HG02798 (cell line): Measurements from ENCODE around the gene TP63.

Source experiments
- ATAC-seq: cut with Tn5 transposase; IDR thresholded peaks from one replicate; pipeline ENCODE4 v1.9.1; 2021; ENCODE audit warnings: mild to moderate bottlenecking; ENCODE audit not compliant: unreplicated experiment, poor library complexity

Gene TP63

DNA sequence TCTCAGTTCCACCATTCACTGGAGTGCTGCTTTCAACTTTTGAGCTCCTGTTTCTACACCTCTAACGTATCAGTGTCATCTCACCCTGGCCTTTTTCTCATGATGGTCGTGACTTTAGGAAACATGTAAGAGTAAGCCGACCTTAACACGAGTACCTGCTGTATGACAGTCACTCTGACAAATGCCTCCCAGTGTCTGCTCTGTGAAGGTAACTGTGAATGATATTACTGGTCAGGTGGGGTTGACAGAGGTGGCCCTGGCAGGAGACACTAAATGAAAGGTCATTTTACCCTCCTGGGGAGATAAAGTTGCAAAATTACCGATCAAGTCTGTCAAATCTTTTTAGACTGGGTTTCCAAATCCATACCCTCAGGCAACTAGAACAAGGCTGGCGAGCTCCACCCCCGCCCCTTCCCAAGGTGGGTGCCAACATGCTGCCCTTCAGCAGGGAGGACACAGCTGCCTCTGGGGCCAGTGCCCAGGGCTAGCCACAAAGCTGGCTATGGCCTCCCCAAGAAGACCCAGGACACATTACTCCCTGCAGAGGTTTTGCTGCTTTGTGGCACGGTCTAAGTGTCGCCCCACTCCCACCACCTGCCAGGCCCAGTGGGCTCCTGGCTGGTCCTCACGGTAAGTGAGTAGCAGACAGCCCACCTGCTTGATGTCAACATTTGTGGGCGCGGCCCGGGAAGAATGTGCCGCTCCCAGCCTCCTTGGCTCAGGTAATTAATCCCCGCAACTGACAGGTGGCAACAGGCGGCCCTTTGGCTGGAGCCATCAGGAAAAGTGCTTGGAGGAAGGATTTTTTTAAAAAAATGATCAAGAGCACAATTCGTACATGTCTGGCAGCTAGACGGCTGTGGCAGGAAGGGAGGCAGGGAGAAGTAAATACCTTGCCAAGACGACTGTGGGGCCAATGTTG, 211.8 kb downstream of the TP63 start:
- no peak for ATAC-seq

DNA sequence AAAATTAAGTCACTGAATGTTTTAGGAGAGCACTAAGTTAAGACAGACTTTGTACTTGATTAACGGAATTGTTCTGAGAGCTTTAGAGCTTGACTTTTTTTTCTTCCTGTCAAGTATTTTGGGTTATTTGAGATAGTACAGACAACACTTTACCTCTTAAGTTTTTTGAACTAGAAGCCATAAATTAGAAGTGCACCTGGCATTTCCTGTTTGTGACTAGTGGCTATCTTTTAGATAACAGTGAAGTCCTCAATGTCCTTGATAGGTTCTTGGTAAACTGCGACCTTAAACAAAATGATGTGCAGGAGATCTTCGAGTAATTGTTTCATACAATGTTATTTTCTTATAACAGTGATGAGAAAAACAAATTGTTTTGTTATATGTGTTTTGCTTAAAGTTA, 213.9 kb downstream of the TP63 start:
- ATAC-seq, result no peak

DNA sequence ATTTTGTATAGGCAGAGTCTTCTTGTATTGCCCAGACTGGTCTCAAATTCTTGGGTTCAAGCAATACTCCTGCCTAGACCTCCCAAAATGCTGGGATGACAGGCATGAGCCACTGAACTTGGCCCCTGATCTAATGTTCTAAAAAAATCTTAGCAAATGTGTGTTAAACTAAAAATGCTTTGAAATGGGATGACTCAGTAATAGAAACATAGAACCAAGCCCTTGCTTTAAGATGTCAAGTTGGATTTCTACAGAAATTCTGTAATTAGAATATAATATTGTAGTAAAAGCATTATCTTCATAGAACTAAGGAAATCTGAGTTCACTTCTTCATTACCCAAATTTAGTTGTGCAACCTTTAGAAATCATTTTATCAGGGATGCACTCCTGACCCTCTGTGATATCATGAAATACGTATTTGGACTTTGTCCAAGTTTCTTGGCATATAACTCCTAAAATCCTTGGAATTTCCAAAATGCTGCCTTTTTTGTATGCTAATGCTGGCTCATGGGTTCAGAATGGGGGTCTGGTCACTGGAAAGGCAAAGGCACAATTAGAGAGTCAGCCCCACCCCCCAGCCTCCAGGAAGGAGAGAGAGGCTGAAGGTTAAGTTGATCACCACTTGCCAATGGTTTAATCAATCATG, 217.3 kb downstream of the TP63 start:
- no peak for ATAC-seq

DNA sequence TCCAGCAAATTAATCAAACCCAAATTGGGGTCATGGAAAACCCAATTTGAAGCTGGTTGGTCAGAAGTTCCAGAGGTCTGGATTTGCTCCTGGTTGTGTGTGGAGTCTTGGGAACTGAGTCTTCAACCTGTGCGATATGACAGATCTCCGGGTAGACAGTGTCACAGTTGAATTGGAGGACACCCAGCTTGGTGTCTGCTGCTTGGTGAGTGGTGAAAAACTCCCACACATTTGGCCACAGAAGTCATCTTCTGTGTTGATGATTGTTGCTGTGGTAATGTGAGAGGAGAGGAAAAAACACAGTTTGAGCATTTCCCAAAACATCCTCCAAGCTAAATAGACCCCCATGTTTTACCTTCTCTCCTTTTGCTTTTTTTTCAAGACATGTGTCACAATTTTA, 218.1 kb downstream of the TP63 start:
- ATAC-seq, result peak; percentile 40

DNA sequence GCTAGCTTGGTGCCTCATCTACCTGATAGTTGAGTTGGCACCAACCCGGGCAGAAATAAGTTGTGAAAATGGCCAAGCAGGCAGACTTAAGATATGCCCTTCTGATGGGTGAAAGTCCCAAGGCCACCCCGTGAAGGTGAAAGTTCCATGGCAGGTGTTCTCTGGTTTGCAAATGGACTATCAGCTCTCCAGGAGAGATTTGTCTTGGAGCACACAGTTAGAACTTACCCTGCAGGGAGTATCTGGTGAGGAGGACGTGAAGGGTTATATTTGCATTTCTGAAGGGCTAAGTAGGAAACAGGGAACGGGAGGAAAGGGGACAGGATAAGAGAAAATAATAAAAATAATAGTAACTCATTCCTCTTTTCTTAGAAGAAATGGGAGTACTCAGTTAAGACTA, 220.5 kb downstream of the TP63 start:
- ATAC-seq, result no peak

DNA sequence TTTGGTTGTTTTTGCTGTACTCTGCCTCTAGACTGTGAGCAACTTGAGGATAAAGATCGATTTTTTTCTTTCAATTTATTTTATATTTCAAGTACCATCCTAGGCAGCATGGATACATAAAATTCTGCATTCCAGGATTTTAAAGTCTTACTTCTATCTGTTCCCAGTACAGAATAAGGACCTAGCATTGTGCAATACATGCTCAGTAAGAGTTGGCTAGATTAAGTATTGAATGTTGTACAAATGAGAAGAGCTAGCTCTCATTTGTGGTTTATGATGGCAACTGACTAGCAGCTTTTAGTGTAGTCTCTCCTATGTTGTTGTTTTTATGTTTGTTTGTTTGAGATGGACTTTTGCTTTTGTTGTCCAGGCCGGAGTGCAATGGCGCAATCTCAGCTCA, 222.7 kb downstream of the TP63 start:
- ATAC-seq, result no peak

DNA sequence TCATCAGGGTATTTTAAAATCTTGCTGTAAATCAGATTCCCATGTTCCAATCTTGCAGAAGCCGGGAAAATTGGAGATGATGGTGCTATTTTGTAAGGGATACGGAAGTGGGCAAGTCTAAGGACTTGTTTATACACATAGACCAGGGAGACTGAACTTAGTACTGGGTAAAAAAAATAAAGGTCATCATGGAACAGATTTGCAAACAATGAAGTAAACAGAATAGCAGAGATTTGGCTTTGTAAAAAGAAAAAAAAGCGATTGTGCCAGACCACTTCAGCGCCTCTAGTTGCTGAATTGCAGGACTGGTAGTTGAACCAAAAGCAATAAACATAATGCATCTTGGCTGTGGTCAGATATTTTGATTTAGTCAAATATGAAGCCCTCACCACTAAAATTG, 229.1 kb downstream of the TP63 start:
- ATAC-seq, result no peak

DNA sequence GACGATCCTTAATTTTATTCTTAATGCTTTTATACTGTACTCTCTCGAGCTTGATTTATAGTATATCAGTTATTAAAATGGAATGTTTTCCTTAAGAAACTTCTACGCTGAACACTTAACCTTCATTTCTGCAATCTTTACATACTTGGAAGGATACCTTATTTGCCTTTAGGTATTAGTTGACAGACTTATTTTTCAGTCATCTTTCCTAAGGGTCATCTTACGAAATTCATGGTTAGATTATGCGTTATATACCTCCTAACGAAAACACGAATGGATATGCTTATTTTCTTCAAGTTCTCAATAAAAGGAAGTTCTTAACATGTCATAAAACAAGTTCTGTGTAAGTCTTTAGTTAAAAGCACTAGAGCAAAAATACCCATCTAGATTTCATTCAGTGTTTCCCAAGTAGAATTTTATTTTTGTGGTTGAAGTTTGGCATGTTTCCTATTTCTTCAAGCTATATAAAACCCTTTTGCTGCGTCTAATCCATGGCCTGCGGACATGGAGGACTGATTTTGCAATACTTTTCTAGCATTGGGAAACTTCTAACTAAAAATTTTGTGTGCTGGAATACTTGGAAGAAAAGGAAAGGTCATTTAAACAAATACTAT, 231.3 kb downstream of the TP63 start:
- ATAC-seq, result no peak

DNA sequence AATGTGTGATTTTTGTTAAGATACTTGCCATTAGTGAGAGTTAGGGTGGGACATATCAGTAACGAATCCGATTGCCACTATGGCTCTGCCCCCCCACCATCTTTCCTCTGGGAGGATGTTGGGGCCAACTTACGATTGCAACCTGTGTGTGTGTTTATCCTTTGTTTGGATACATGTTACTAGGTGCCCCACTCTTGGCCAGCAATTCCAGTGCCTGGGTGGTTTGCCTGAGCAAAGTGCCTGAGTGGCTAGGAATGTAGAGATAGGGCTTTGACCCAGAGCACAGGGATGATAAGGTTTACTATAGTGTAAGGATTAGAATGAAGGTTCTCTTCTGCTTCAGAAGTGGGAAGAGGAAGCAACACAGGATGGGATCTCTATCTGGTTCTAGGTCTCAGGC, 231.8 kb downstream of the TP63 start:
- ATAC-seq, result no peak

DNA sequence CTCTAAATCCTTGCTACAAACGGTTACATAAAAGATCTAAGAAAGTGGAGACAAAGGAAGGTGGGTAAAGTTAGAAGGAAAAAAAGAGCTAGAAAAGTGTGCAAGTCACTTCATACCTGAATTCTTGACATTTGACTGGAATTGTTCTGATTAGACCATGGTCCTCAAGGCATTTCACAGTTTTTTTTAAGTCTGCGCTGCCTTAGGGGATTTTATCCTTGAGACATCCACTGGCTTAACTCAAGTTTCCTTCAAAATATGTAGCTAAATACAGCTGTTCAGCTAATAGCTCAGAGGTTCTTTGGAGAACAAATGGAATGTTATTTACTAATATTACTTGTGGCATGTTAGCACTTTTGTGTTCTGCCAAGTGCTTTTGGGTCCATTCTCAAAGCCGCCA, 236.9 kb downstream of the TP63 start:
- ATAC-seq, result no peak

DNA sequence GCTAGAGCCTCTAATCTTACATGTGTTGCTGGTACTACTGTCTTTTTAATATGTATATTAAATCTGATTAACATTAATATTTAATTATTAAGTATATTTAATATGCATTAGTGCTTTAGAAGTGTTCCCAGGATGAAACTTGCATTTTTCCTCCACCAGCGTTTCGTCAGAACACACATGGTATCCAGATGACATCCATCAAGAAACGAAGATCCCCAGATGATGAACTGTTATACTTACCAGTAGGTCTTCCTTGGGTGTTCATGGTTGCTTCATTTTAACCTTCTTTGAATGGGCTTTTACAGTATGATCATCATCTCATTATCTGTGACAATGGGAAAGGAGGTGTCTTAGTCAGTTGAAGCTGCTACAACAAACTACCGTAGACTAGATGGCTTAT, 238.0 kb downstream of the TP63 start:
- no peak for ATAC-seq

DNA sequence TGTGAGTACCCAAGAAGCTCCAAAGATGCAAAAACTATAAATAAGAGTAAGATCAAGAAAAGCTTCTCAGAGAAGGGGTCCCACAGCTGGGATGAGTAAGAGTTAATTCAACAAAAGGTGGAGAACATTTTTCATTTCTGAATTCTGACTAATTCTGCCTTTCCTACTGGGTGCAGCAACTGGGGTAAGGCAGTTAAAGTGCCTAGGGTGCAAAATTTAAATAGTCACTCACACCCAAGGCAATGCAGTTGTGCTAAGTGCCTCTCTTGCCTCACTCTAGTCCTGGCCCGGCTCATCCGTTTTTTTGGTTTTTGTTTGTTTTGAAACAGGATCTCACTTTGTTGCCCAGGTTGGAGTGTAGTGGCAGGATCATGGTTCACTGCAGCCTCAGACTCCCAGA, 240.2 kb downstream of the TP63 start:
- no peak for ATAC-seq

DNA sequence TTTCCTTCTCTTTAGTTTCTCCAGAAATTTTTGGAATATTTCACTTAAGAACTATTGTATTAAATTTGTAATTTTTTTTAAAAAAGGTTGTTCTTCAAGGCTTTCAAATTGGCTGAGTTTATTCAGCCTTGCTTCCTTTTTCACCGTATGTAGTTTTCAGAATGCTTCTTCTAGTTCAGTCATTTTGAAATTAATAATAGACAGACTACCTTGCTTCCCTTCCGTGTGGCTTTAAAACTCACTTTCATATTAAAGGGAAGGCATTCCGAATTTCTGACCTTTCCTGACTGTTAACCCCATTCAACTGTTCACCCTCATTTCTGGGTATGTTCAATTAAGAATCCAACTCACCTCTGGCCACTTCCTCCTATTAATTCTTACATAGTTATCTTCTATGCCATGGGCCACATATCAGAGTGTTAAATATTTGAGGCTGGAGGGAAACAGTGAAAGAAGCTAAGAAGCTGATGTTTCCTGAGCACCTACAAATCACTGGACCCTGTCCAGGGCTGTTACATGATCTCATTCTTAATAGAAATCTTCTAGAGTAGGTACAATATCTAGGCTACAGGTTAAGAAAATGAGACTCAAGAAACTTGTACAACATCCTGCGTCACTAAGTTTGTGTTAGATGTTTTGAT, 252.0 kb downstream of the TP63 start:
- ATAC-seq, result no peak

DNA sequence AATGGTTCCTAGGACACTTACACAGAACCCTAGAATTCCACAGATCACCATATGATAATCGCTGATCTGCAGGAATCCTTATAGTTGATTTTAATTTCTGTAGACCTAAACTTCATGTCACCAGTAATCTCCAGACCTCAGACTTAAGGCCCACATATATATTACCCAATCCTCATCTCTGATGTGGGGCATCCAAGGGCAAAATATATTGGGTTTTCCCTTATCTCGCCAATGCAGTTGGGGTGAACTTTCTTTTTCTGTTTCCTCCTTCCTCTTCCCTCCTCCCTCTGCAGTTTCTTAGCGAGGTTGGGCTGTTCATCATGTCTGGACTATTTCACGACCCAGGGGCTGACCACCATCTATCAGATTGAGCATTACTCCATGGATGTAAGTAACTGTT, 259.3 kb downstream of the TP63 start:
- no peak for ATAC-seq

DNA sequence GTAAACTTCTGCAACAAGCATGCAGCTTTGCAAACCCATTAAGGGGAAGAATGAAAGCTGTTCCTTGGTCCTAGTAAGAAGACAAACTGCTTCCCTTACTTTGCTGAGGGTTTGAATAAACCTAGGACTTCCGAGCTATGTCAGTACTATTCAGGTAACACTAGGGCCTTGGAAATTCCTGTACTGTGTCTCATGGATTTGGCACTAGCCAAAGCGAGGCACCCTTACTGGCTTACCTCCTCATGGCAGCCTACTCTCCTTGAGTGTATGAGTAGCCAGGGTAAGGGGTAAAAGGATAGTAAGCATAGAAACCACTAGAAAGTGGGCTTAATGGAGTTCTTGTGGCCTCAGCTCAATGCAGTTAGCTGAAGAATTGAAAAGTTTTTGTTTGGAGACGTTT, 265.3 kb downstream of the TP63 start:
- ATAC-seq, result no peak

DNA sequence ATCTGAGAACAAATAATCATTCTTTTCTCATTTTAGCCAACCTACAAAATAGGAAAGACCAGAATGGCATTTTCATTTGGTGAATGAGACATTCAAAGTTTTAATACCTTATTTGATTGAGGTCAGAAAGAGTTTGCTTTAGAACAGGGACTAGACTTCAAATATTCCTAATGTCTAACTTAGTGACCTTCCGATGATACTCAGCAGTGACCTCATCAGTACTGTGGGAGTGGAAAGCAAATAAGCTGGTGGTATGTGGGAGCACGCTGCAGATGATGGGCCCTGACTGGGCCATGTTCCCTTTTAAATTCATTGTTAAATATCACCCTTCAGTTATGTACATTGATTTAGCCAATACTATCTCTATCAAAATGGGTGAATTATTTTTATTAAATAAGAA, 266.2 kb downstream of the TP63 start:
- no peak for ATAC-seq

DNA sequence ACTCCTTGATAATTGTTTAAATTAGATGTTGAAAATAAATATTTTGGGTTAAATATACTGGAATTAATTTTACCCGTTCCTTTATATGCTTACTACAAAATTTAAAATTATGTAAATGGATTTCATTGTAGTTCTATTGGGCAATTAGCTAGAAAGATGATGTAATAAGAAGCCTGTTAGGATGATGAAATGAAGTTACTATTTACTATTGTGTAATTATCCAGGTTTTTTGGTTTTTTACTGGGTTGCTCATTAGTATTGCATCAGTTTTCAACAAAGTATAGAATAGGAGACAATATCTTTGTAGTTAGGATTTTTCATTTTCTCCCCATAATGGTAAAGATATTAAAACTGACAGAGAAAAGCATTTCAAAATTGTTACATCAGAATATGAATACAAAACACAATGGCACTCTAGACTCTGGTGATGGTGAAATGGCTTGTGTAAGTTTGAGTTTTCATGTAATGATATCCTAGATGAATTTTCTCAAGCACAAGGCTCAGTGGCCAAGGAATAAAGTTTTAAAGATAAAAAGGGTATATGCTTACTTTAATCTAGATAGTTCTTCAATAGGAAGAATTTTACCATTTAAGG, 267.5 kb downstream of the TP63 start:
- no peak for ATAC-seq

DNA sequence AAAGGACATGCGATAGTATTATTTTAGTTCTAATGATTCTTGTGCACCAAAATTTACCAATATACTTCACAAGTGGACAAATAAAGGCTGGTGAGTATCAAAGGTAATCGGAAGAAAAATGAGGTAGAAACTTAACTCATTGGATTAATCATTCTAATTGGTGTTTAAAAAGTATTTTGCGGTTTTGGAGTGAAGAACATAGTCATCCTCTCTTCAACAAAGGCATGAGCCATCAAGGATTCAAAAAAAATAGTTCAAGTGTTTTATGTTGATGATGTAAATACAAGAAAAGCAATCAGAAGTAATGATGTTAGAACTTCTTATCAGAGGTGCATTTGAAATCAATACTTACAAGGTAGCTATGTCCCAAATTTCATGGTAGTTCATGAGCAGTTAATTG, 268.0 kb downstream of the TP63 start:
- no peak for ATAC-seq

DNA sequence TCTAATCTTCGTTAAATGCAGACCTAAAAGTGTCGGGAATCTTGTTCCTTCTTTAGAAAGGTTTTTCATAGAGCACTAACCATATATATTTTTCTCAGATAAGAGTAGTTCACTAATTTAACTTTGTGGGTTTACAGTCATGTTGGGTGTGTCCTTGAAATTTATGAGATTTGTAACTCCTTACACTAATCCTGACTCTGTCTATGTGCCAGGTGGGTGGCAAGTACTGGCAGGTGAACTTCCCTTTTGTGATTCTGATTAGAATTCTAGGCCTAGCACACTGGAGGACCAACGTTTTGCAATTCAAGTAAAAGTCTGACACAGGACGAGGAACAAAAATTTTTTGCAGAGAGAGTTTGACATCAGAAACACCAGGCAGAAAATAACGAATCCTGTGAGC, 269.4 kb downstream of the TP63 start:
- ATAC-seq, result no peak

DNA sequence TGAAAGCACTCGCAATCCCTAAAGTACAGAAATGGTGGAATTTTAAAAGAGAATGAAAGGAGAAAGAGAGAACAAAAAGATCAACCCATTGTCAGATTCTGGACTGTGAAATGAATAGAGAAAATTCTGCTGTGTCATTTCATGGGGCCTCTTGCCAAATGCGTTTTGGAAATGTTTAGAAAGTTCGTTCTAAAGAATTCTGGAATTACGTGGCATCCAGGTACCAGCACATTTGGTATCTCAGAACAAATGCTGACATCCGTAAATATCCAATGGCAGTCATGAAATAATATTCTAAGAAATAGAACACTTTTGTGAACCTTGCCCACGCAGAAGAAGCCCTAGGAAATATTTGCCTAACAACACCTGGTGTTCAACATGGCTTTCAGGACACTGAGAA, 270.3 kb downstream of the TP63 start:
- ATAC-seq, result no peak
